LNCAP (cell line): Measurements from ENCODE around the gene TRPV2.

Experiments
- TF ChIP-seq, protein P1 (sequence below): fragments of 450-650 bp; IDR thresholded peaks from 2 replicates; pipeline ENCODE4 v1.5.1; 2017; ENCODE audit warnings: mild to moderate bottlenecking

The TRPV2 gene

DNA sequence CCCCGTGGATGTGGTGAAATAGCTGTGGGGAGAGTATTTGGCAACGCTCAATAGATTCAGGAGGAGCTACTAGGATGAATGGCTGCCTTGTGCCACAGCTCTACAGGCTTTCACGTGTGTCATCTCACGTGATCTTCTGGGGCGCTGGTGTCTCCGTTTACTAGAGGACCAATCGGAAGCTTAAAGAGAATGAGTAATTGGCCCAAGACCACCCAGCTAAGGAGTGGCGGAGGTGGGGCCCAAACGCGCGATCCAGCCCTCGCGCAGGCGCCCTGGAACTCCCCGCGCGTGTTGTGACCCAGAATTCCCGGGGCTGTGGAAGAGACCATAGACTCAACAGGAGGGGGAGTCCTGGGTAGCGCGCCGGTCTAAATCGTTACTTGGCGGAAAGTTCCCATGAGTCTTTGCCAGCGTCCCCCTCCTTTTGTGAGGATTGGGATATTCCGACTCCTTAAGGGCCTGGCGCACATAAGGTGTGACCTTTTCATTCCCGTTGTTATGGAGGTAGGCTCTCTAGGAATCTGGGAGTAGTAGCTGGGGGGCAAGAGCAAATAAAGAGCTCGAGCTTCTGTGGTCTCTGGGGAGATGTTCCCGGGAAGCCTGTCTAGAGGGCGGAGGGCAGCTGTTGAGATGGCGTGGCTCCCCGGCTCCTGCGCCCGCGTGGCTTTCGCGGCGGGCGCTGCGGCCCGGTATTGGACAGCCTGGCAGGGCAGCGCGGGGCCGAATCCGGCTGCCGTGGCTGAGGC lies 23.4 kb downstream of the TRPV2 start:
- TF ChIP-seq, protein P1, sequence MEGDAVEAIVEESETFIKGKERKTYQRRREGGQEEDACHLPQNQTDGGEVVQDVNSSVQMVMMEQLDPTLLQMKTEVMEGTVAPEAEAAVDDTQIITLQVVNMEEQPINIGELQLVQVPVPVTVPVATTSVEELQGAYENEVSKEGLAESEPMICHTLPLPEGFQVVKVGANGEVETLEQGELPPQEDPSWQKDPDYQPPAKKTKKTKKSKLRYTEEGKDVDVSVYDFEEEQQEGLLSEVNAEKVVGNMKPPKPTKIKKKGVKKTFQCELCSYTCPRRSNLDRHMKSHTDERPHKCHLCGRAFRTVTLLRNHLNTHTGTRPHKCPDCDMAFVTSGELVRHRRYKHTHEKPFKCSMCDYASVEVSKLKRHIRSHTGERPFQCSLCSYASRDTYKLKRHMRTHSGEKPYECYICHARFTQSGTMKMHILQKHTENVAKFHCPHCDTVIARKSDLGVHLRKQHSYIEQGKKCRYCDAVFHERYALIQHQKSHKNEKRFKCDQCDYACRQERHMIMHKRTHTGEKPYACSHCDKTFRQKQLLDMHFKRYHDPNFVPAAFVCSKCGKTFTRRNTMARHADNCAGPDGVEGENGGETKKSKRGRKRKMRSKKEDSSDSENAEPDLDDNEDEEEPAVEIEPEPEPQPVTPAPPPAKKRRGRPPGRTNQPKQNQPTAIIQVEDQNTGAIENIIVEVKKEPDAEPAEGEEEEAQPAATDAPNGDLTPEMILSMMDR = no peak

DNA sequence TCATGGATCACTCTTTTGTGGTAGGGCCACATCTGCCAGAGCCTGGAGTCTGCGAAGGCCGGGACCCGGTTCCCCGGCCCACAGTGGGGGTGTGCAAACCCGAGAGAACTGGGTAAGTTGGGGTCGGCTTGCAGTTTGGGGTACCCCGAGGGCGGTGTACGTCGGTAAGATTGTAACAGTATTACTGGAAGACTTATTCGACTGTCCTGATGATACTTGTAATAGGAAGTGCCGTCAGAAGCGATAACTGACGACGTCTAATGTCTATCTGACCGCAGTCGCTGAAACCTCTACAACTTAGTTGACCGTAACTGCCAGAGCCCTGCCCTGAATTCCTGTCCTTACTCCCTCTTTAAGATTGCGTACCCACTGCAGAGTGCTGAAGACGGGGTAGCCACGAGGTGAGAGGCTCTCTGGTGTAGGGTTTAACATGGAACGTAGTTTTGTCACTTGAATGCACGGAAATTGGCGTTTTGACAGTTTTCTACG lies 24.0 kb downstream of the TRPV2 start:
- TF ChIP-seq, protein P1 = no peak

DNA sequence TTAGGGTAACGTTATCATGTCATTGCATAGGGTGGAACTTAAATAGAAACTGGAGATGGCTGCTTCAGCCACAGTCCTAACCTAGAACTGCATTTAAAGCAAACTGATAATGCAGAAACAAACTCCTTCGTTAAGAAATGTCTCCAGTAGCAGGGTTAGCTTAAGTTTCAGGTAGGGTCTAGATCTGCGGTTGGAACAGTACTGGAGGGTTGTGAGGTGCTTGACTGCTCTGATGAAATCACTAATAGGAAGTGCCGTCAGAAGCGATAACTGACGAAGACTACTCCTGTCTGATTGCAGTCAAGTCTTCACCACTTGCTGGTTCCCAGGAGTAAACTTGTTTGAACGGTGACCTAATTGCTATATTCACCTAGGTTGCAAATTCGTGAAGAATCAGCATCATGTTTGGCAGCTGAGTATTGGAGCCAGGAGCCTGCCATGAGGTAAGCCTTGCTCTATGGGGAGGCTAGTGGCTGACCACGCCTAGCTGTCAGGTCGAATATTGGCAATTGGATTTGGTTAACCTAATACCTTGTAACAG lies 24.5 kb downstream of the TRPV2 start:
- TF ChIP-seq, protein P1 = no peak

DNA sequence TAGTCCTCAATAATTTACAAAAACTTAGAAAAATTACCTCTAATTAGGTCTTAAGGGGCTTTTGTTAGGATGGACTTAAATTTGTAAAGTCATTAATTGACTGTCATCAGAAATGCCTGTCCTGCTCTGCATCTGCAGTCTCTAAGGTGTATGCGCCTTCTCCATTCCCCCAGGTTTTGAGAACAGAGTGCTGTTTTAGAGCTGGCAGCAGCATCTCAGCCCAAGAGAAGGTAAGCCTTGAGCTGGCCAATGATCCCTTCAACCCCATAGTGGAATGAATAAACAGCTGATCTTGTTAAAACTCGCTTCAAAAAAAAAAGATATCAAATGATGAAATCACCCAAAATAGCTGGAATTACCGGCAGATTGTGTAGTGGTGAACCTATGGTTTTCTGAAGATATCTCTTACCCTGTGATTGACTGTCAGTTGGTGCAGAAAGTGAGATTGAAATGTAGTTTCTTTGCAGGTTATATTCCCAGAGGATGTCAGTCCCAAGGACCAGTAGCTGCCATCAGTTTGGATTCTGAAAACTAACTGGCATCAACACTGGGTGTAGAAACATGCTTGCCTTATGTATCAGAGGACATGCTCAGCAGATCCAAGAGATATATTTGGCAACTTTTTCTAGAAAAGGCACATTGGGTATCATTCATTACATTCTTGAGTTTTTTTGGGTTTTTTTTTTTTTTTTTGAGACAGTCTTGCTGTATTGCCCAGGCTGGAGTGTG lies 25.7 kb downstream of the TRPV2 start:
- TF ChIP-seq, protein P1 = no peak

DNA sequence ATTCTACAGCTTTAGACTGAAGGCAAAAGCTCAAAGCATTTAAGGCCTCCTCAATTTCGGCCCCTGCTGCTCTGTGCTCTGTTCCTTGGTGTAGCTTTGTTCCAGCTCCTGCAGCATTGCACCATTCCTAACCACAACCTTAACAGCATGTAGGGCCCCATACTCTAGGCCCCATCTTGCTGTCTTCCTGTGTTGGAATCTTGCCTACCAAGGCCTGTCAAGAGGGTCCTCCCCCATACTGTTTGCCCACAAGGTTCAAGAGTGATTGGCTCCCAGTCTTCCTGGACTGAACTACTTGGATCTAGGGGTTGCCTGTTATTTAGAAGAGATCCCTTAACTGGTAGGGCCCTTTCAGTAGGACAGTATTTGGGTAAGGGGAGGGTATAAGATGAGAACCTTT lies 26.8 kb downstream of the TRPV2 start:
- TF ChIP-seq, protein P1 = no peak

DNA sequence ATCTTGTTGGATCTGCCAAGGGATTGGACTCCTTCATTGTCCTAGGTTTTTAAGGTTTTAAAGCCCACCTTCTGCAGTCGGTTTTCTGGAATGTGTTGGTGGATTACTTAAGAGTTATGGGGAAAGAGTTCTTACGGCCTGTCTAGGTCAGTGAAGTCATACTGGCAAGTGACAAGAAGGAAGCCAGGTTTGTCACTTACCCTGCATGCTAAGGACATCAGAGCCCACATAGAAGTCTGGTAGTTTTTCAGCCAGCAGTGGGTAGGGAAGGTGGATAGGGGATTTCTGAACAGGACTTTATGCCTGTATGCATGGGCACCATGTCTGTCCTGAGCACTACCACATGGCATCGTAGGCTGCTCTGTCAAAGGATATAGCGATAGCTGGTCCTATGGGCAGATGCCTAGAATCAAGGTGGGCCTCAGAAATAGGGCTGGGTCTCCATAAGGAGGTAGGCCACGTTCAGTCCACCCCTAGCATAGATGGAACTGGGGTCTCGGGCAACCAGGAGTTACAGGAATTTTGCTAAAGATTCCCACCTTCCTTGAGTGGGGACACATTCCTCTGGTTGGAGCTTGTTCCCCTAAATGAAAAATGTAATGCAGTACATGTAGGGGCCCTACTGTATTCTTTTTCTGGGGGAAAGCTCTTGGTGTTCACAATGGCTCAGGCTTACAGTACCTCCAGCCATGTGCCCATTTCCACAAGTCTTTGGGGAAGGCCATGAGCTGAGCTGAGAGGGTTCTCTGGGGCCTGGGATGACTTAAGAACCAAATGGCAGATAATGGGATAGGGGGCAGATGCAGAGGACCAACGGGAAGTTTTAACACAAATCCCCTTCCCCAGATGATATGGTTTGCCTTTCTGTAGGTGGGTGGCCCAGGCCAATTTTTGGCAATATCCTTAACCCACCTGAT lies 27.5 kb downstream of the TRPV2 start:
- TF ChIP-seq, protein P1 = no peak
